A549 (cell line): ENCODE data around the gene INPP5A.

Experiments
- CTCF ChIP-seq: fragments of >200 bp; sonication (Bioruptor Twin); formaldehyde crosslinking; IDR thresholded peaks from 3 replicates; pipeline ENCODE4 v1.5.1; 2016
- FOSB ChIP-seq: fragments of 250-450 bp; sonication (Bioruptor Pico); IDR thresholded peaks from 2 replicates; pipeline ENCODE4 v1.5.0; 2020; ENCODE audit warnings: mild to moderate bottlenecking, moderate library complexity
- HOXB13 ChIP-seq: fragments of 250-450 bp; sonication (Bioruptor Pico); IDR thresholded peaks from 2 replicates; pipeline ENCODE4 v1.5.0; 2020; ENCODE audit warnings: low read depth, mild to moderate bottlenecking, moderate library complexity
- PHF8 ChIP-seq: fragments of 200-600 bp; sonication (generic); IDR thresholded peaks from 2 replicates; pipeline ENCODE4 v1.6.1; 2016; ENCODE audit warnings: low read depth, mild to moderate bottlenecking, antibody characterized with exemption, moderate library complexity, borderline replicate concordance
- REST ChIP-seq: fragments of 200-600 bp; sonication (generic); IDR thresholded peaks from 2 replicates; pipeline ENCODE4 v1.6.1; 2016; ENCODE audit warnings: antibody characterized with exemption, mild to moderate bottlenecking, moderate library complexity
- SREBF2 ChIP-seq: fragments of 450-650 bp; IDR thresholded peaks from 2 replicates; pipeline ENCODE4 v1.6.1; 2014; ENCODE audit warnings: mild to moderate bottlenecking, moderate library complexity
- USF2 ChIP-seq: fragments of 450-650 bp; IDR thresholded peaks from 2 replicates; pipeline ENCODE4 v1.6.1; 2014; ENCODE audit warnings: antibody characterized with exemption

GRCh38 chr10:132527339-132528063 is 10.1 kb upstream of the INPP5A start:
- TF ChIP-seq FOSB (CRISPR knock-in tag) (no peak), CTCF (no peak), SREBF2 (no peak), PHF8 (no peak), HOXB13 (CRISPR knock-in tag) (no peak), REST (no peak), USF2 (no peak)
